Vagina (tissue), 2 donors: Measurements from ENCODE around the gene SH3YL1. TPM values are rescaled to one million over a fixed set of nuclear protein-coding genes. Genes with fewer than 3 reads are reported as not detected.

Experiments
- DNase-seq, 2 donors: peaks; one replicate each; pipeline ENCODE4 v3.0.0-alpha.2; 2017; ENCODE audit errors: extremely low spot score in 2 of 2
- H3K27ac ChIP-seq: fragments of 200-600 bp; sonication (generic); one replicate; pipeline ENCODE4 v1.5.1; 2019
- H3K27me3 ChIP-seq: fragments of 200-600 bp; sonication (generic); one replicate; pipeline ENCODE4 v1.5.1; 2019
- H3K36me3 ChIP-seq, 2 donors: fragments of 200-600 bp; sonication (generic); one replicate each; pipeline ENCODE4 v1.5.1; 2017 to 2019
- H3K4me1 ChIP-seq: fragments of 200-600 bp; sonication (generic); one replicate; pipeline ENCODE4 v1.5.1; 2019
- H3K4me3 ChIP-seq, 2 donors: fragments of 200-600 bp; sonication (generic); 1 replicate in 1 of 2; 2 replicates in 1 of 2; pipeline ENCODE4 v1.5.1; 2016 to 2019
- H3K9me3 ChIP-seq: fragments of 200-600 bp; sonication (generic); one replicate; pipeline ENCODE4 v1.5.1; 2019
- CTCF ChIP-seq, 3 experiments: fragments of 450-650 bp in 2 of 3; fragments of 200-600 bp in 1 of 3; sonication (generic) in 1 of 3; IDR thresholded peaks; one replicate each; pipeline ENCODE4 v1.5.1; 2017 to 2019; ENCODE audit warnings: antibody characterized with exemption in 3 of 3, mild to moderate bottlenecking in 2 of 3, moderate library complexity in 2 of 3
- POLR2A ChIP-seq, 2 donors: fragments of 450-650 bp; IDR thresholded peaks; one replicate each; pipeline ENCODE4 v1.6.1; 2017; ENCODE audit warnings: antibody characterized with exemption in 2 of 2, mild to moderate bottlenecking in 2 of 2, moderate library complexity in 2 of 2
- POLR2AphosphoS5 ChIP-seq, 2 donors: sonication (generic); formaldehyde crosslinking; IDR thresholded peaks; one replicate each; pipeline ENCODE4 v1.9.0; 2017; ENCODE audit warnings: antibody characterized with exemption in 2 of 2, mild to moderate bottlenecking in 2 of 2, low read depth in 1 of 2; ENCODE audit not compliant: insufficient read depth in 1 of 2
- intact Hi-C: fragments of 100-400 bp; cut with DNase I; formaldehyde crosslinking; loops from one replicate; pipeline ENCODE4 v1.15.1; 2023
- total RNA-seq: library from RNA; depleted of rRNA; stranded (reverse); fragments of >200 nt; gene quantifications from one replicate; pipeline ENCODE4 v1.2.3, GENCODE V29; 2016

The SH3YL1 gene
- total RNA-seq, 1 donor from 2014 or later = 32.9 TPM

DNA sequence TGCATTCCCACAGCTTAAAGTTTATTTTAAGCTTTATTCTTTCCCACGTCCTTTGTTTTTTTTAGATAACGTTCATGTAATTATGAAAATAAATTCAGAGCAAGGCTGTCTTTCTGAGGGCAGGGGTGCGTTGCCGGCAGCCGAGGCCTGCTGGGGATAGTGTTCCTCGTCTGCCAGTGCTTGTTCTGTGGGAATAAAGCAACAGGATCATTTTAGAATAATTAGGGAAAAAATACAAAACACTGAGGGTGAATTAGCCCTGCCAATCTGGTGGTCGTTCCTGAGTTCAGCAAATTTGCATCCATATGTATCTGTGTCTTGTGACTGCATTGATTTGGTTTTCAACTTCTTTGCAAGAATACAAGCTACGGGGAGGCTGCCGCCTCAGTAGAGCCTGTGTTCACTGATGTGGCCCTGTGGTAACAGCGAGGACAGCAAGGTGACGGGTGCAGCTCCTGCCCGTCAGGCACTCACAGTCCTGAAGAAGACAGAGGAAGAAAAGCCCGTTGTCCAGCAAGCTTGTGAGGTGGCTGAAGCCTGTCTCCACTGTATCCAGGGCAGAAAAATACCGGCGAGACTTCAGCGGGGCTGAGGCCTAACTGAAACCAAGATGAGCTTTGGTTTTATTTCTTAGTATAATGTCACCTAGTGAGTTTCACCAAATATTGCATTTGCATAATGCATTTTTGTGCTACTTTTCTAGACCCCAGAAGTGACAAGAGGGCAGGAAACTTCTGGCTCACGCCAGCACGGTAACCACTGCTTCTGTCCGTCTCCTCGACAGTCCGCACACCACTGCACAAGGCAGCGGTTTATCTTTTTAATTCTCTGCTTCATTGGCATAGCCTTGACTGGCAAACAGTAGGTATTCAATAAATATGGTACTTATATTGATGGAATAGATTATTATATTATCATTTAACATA, 64.5 kb downstream of the SH3YL1 start:
- DNase-seq = no peak
- intact Hi-C loops = no loop called here
- Histone ChIP-seq H3K9me3 (no peaks in the 10 kb centered on the region), H3K4me3 (no peak overlapping the region), H3K27ac (no peak overlapping the region), H3K36me3 (no peaks in the 10 kb centered on the region), H3K27me3 (no peaks in the 10 kb centered on the region), H3K4me1 (no peaks in the 10 kb centered on the region)
- TF ChIP-seq CTCF (IDR thresholded peaks at IDR 0.05) (no peak), POLR2AphosphoS5 (IDR thresholded peaks at IDR 0.05; ENCODE audit: insufficient read depth in 1 of 2, low read depth in 1 of 2) (no peak), POLR2A (IDR thresholded peaks at IDR 0.05) (no peak)

GRCh38 chr2:196406-196805, 67.4 kb downstream of the SH3YL1 start:
- TF ChIP-seq POLR2A (IDR thresholded peaks at IDR 0.05) (no peak), CTCF (IDR thresholded peaks at IDR 0.05) (no peak), POLR2AphosphoS5 (IDR thresholded peaks at IDR 0.05; ENCODE audit: insufficient read depth in 1 of 2, low read depth in 1 of 2) (no peak)
- H3K27ac ChIP-seq = no peak overlapping the region
- no peak overlapping the region for H3K4me3 ChIP-seq
- no peak for DNase-seq
- no peaks in the 10 kb centered on the region for H3K4me1 ChIP-seq
- intact Hi-C loops = no loop called here
- no peaks in the 10 kb centered on the region for H3K27me3 ChIP-seq
- no peaks in the 10 kb centered on the region for H3K9me3 ChIP-seq
- H3K36me3 ChIP-seq = no peaks in the 10 kb centered on the region

GRCh38 chr2:195932-196331, 67.9 kb downstream of the SH3YL1 start:
- intact Hi-C loops = no loop called here
- no peak for DNase-seq
- Histone ChIP-seq H3K9me3 (no peaks in the 10 kb centered on the region), H3K27ac (no peak overlapping the region), H3K4me1 (no peaks in the 10 kb centered on the region), H3K4me3 (no peak overlapping the region), H3K27me3 (no peaks in the 10 kb centered on the region), H3K36me3 (no peaks in the 10 kb centered on the region)
- TF ChIP-seq CTCF (IDR thresholded peaks at IDR 0.05) (no peak), POLR2A (IDR thresholded peaks at IDR 0.05) (no peak)

- Histone ChIP-seq H3K27me3 (no peaks in the 10 kb centered on the region), H3K27ac (peak overlapping the region; percentile 27), H3K36me3 (no peaks in the 10 kb centered on the region), H3K9me3 (no peaks in the 10 kb centered on the region), H3K4me3 (no peak overlapping the region), H3K4me1 (no peaks in the 10 kb centered on the region)
- no peak for DNase-seq
- intact Hi-C loops = no loop called here
- TF ChIP-seq POLR2A (IDR thresholded peaks at IDR 0.05) (no peak), POLR2AphosphoS5 (IDR thresholded peaks at IDR 0.05; ENCODE audit: insufficient read depth in 1 of 2, low read depth in 1 of 2) (no peak), CTCF (IDR thresholded peaks at IDR 0.05) (no peak)
These were observed 70.6 kb downstream of the SH3YL1 start for GRCh38 chr2:193141-193671.
